ENCODE measurements around the gene PABPN1L.
A peak's percentile ranks its signal among the peaks of the same experiment; 100 is the strongest.

Gene PABPN1L

GRCh38 chr16:88882358-88883030 lies 16.0 kb upstream of the PABPN1L start:
- DNase-seq: peak; percentile 19

GRCh38 chr16:88881675-88882357 lies 15.4 kb upstream of the PABPN1L start:
- no peak for DNase-seq

GRCh38 chr16:88881007-88881615 lies 14.7 kb upstream of the PABPN1L start:
- no peak for DNase-seq

GRCh38 chr16:88880226-88881006 lies 14.0 kb upstream of the PABPN1L start:
- DNase-seq: no peak

GRCh38 chr16:88879788-88880055 lies 13.3 kb upstream of the PABPN1L start:
- no peak for DNase-seq

- DNase-seq: no peak
Observed at GRCh38 chr16:88878967-88879787, 12.7 kb upstream of the PABPN1L start.

- DNase-seq: no peak
Observed at GRCh38 chr16:88878356-88878755, 11.9 kb upstream of the PABPN1L start.

GRCh38 chr16:88877564-88878289 lies 11.3 kb upstream of the PABPN1L start:
- DNase-seq: no peak

- DNase-seq: no peak
Observed at GRCh38 chr16:88876942-88877526, 10.6 kb upstream of the PABPN1L start.

GRCh38 chr16:88875703-88876234 lies 9.3 kb upstream of the PABPN1L start:
- no peak for DNase-seq

- DNase-seq: no peak
Observed at GRCh38 chr16:88874938-88875599, 8.6 kb upstream of the PABPN1L start.

- DNase-seq: no peak
Observed at GRCh38 chr16:88872650-88873331, 6.3 kb upstream of the PABPN1L start.

- DNase-seq: no peak
Observed at GRCh38 chr16:88871730-88872416, 5.4 kb upstream of the PABPN1L start.

GRCh38 chr16:88871349-88871702 lies 4.9 kb upstream of the PABPN1L start:
- DNase-seq: no peak

GRCh38 chr16:88870608-88871348 lies 4.3 kb upstream of the PABPN1L start:
- DNase-seq: no peak

GRCh38 chr16:88869673-88869980 lies 3.2 kb upstream of the PABPN1L start:
- DNase-seq: no peak

GRCh38 chr16:88868974-88869672 lies 2.7 kb upstream of the PABPN1L start:
- DNase-seq: no peak

- DNase-seq: no peak
Observed at GRCh38 chr16:88867581-88868246, 1.3 kb upstream of the PABPN1L start.
